Muscle layer of duodenum (tissue), 2 donors: ENCODE results near the gene SMIM28.

Source experiments
- H3K27ac ChIP-seq: one replicate; pipeline ENCODE4 v1.7.0; 2013; ENCODE audit warnings: mild to moderate bottlenecking, low read length
- H3K27me3 ChIP-seq: one replicate; pipeline ENCODE4 v1.7.0; 2013; ENCODE audit warnings: low read depth, mild to moderate bottlenecking, control low read depth, low read length
- H3K36me3 ChIP-seq, 2 donors: one replicate each; pipeline ENCODE4 v1.7.0; 2013; ENCODE audit warnings: low read length in 2 of 2, control low read depth in 1 of 2, mild to moderate bottlenecking in 1 of 2; ENCODE audit not compliant: insufficient read depth in 2 of 2, control insufficient read depth in 1 of 2
- H3K4me1 ChIP-seq, 2 donors: one replicate each; pipeline ENCODE4 v1.7.0; 2013; ENCODE audit warnings: low read length in 2 of 2, mild to moderate bottlenecking in 2 of 2, control low read depth in 1 of 2, moderate library complexity in 1 of 2; ENCODE audit not compliant: insufficient read depth in 2 of 2, control insufficient read depth in 1 of 2
- H3K4me3 ChIP-seq, 2 donors: one replicate each; pipeline ENCODE4 v1.7.0; 2013; ENCODE audit warnings: low read length in 2 of 2, low read depth in 1 of 2, mild to moderate bottlenecking in 1 of 2
- H3K9me3 ChIP-seq, 2 donors: one replicate each; pipeline ENCODE4 v1.7.0; 2013; ENCODE audit warnings: low read length in 2 of 2, control low read depth in 1 of 2, mild to moderate bottlenecking in 1 of 2; ENCODE audit not compliant: control insufficient read depth in 1 of 2
- donor health status: healthy.

The SMIM28 gene

GRCh38 chr6:138374815-138375214 lies 2.9 kb upstream of the SMIM28 start:
- H3K36me3 ChIP-seq, result no peaks in the 10 kb centered on the region
- H3K4me3 ChIP-seq, result no peak overlapping the region
- H3K27me3 ChIP-seq, result no peaks in the 10 kb centered on the region
- no peak overlapping the region for H3K27ac ChIP-seq
- no peaks in the 10 kb centered on the region for H3K4me1 ChIP-seq
- H3K9me3 ChIP-seq, result no peaks in the 10 kb centered on the region

- Histone ChIP-seq H3K27ac (no peak overlapping the region), H3K4me1 (no peaks in the 10 kb centered on the region), H3K9me3 (no peaks in the 10 kb centered on the region), H3K27me3 (no peaks in the 10 kb centered on the region), H3K4me3 (no peak overlapping the region), H3K36me3 (no peaks in the 10 kb centered on the region)
Measured at GRCh38 chr6:138377042-138377441, 663 bp upstream of the SMIM28 start.

- no peaks in the 10 kb centered on the region for H3K4me1 ChIP-seq
- H3K27ac ChIP-seq, result no peak overlapping the region
- no peaks in the 10 kb centered on the region for H3K9me3 ChIP-seq
- no peaks in the 10 kb centered on the region for H3K36me3 ChIP-seq
- no peaks in the 10 kb centered on the region for H3K27me3 ChIP-seq
- H3K4me3 ChIP-seq, result no peak overlapping the region
Measured at GRCh38 chr6:138378463-138378862, 758 bp downstream of the SMIM28 start.

GRCh38 chr6:138382498-138383265 lies 5.0 kb downstream of the SMIM28 start:
- H3K27ac ChIP-seq, result no peak overlapping the region
- H3K4me1 ChIP-seq, result no peaks in the 10 kb centered on the region
- H3K27me3 ChIP-seq, result no peaks in the 10 kb centered on the region
- no peaks in the 10 kb centered on the region for H3K36me3 ChIP-seq
- H3K4me3 ChIP-seq, result no peak overlapping the region
- no peaks in the 10 kb centered on the region for H3K9me3 ChIP-seq

GRCh38 chr6:138383776-138384175 lies 6.1 kb downstream of the SMIM28 start:
- no peaks in the 10 kb centered on the region for H3K9me3 ChIP-seq
- no peak overlapping the region for H3K27ac ChIP-seq
- H3K27me3 ChIP-seq, result no peaks in the 10 kb centered on the region
- H3K4me3 ChIP-seq, result no peak overlapping the region
- H3K4me1 ChIP-seq, result no peaks in the 10 kb centered on the region
- H3K36me3 ChIP-seq, result no peaks in the 10 kb centered on the region

- Histone ChIP-seq H3K4me3 (no peak overlapping the region), H3K4me1 (no peaks in the 10 kb centered on the region), H3K27ac (no peak overlapping the region), H3K9me3 (no peaks in the 10 kb centered on the region), H3K27me3 (no peaks in the 10 kb centered on the region), H3K36me3 (no peaks in the 10 kb centered on the region)
Measured at GRCh38 chr6:138386897-138387296, 9.2 kb downstream of the SMIM28 start.

GRCh38 chr6:138387577-138388368 lies 10.1 kb downstream of the SMIM28 start:
- Histone ChIP-seq H3K9me3 (no peaks in the 10 kb centered on the region), H3K4me3 (no peak overlapping the region), H3K27ac (no peak overlapping the region)

GRCh38 chr6:138389551-138389950 lies 11.8 kb downstream of the SMIM28 start:
- Histone ChIP-seq H3K4me3 (no peak overlapping the region), H3K4me1 (no peaks in the 10 kb centered on the region), H3K9me3 (no peaks in the 10 kb centered on the region), H3K27ac (no peak overlapping the region), H3K36me3 (no peaks in the 10 kb centered on the region), H3K27me3 (no peaks in the 10 kb centered on the region)

More at GRCh38 chr6:138387577-138388368, 10.1 kb downstream of the SMIM28 start:
- no peaks in the 10 kb centered on the region for H3K36me3 ChIP-seq
- no peaks in the 10 kb centered on the region for H3K27me3 ChIP-seq
- H3K4me1 ChIP-seq, result no peaks in the 10 kb centered on the region

- Histone ChIP-seq H3K36me3 (no peaks in the 10 kb centered on the region), H3K27ac (no peak overlapping the region), H3K9me3 (no peaks in the 10 kb centered on the region), H3K4me1 (no peaks in the 10 kb centered on the region), H3K27me3 (no peaks in the 10 kb centered on the region), H3K4me3 (no peak overlapping the region)
Measured at GRCh38 chr6:138393871-138394783, 16.4 kb downstream of the SMIM28 start.

GRCh38 chr6:138396709-138397108 lies 19.0 kb downstream of the SMIM28 start:
- H3K36me3 ChIP-seq, result no peaks in the 10 kb centered on the region
- no peak overlapping the region for H3K27ac ChIP-seq
- H3K4me3 ChIP-seq, result no peak overlapping the region
- no peaks in the 10 kb centered on the region for H3K9me3 ChIP-seq
- no peaks in the 10 kb centered on the region for H3K27me3 ChIP-seq
- H3K4me1 ChIP-seq, result no peaks in the 10 kb centered on the region
